Astrocyte of the spinal cord (primary cell): Measurements from ENCODE around the gene BPIFB1.

Source experiments
- DNase-seq: peaks from one replicate; pipeline ENCODE4 v3.0.0; 2011; ENCODE audit warnings: low read depth, low spot score
- H3K4me3 ChIP-seq: 2 replicates; pipeline ENCODE4 v1.5.1; 2011; ENCODE audit warnings: low read depth, mild to moderate bottlenecking, low read length, moderate library complexity
- CTCF ChIP-seq: IDR thresholded peaks from 2 replicates; pipeline ENCODE4 v1.5.1; 2012; ENCODE audit warnings: low read depth, mild to moderate bottlenecking, low read length, inconsistent platforms
- in situ Hi-C: cut with HindIII; loops from 2 replicates; pipeline ENCODE4 v1.10.0; 2017; ENCODE audit warnings: low sequenced_read_pairs

The BPIFB1 gene

GRCh38 chr20:33353013-33353402 is 70.0 kb downstream of the BPIFB1 start:
- in situ Hi-C loops = no loop called here
- no peak overlapping the region for H3K4me3 ChIP-seq
- no peak for TF ChIP-seq CTCF
- no peak for DNase-seq
